GM18526 (cell line): ENCODE data around the gene TNFSF4.

Experiments
- POLR2A ChIP-seq: IDR thresholded peaks from 3 replicates; pipeline ENCODE4 v1.6.1; 2011; ENCODE audit not compliant: insufficient read length; ENCODE audit errors: extremely low read depth

Gene TNFSF4, protein sequence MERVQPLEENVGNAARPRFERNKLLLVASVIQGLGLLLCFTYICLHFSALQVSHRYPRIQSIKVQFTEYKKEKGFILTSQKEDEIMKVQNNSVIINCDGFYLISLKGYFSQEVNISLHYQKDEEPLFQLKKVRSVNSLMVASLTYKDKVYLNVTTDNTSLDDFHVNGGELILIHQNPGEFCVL

DNA sequence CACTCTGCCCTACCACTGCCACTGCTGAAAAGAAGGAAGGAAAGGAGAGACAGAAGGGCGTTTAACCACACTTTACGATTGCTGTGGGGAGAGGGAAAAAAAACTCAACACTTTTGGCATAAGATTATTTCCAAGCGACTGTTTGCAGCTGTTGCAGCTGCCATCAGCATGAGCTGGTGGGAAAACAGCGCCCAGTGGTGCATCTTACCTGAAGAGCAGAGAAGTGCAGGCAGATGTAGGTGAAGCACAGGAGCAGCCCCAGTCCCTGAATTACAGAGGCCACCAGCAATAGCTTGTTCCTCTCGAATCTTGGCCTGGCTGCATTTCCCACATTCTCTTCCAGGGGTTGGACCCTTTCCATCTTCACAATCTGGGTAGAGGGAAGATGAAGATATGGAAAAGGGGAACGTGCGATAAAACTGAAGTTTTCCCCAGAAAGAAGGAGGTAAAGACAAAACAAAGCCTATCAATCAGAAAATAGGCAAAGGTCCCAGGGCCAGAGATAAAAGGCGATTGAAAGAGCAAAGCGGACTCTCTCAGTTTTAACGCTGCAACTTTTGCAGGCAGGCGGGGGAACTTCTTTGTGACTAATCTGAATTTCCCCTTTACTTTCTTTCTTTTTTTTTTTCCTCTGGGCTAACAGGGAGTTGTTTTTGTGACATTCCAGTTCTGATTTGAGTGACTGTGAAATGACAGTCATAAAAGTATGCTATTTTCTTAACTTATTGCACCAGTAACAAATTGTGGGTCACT, at the start of gene TNFSF4:
TSS of gene TNFSF4 (minus strand) at position 516 of the 753 bp plus-strand sequence. CDS start at position 361, 155 bp downstream.
- TF ChIP-seq POLR2A: no peak

GRCh38 chr1:173255214-173255813, 48.2 kb upstream of the TNFSF4 start:
- TF ChIP-seq POLR2A: no peak

DNA sequence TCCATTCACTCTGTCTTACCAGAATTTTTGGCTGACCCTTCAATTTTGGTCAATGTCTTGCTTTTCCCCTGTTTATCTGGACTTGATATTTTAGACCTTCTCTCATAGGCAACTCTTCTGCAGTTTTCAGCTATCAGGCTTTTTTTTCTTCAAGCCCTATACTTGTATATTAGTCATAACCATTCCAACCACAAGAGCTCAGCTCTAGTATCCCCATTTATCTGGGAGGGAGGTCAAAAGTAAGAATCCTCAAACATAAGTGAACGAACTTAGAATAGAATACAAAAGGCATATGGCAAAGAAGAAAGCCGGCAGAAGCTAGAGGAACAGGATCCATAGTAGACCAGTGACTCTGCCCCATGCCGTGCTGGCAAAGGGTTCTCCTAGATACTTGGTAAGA, 45.9 kb upstream of the TNFSF4 start:
- no peak for TF ChIP-seq POLR2A

- TF ChIP-seq POLR2A: no peak
Observed at GRCh38 chr1:173249349-173249748, 42.2 kb upstream of the TNFSF4 start.

DNA sequence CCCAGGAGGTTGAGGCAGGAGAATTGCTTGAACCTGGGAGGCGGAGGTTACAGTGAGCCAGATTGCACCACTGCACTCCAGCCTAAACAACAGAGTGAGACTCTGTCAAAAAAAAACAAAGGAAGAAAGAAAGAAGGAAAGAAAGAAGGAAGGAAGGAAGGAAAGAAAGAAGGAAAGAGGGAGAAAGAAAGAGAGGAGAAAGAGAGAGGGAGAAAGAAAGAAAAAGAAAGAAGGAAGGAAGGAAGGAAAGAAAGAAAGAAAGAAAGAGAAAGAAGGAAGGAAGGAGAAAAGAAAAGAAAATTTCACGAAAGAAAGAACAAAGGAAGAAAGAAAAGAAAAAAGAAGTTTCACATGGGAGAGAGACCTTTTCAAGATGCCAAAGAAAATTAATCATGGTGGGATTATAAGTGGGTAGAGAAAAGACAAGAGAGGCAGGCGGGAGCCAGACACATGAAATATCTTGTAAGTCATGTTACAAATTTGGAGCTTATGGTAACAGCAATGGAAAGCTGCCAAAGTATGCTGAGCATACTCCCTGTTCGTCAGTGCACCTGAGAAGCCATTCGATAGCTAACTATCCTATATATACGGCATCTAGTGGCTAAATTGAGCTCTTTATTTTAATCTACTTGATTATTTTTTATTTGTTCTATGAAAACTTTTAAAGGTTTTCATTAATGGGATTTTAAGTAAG, 41.3 kb upstream of the TNFSF4 start:
- no peak for TF ChIP-seq POLR2A

GRCh38 chr1:173245892-173246291, 38.8 kb upstream of the TNFSF4 start:
- no peak for TF ChIP-seq POLR2A

DNA sequence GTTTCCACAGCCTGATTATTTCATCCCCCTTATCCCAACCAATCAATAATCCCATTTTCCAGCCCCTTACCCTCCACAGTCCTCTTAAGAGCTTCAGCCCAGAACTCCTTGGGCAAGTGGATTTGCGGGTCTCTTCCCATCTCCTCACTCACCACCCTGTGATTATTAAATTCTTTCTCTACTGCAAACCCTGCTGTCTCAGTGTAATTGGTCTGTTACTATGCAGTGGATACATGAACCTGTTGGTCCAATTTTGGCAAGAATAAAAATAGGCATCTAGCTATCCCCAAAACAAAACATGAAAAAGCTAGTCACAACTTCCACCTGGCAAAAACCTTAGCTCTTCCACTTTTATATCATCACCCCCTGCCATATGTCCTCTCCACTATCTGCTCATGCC, 36.2 kb upstream of the TNFSF4 start:
- no peak for TF ChIP-seq POLR2A

DNA sequence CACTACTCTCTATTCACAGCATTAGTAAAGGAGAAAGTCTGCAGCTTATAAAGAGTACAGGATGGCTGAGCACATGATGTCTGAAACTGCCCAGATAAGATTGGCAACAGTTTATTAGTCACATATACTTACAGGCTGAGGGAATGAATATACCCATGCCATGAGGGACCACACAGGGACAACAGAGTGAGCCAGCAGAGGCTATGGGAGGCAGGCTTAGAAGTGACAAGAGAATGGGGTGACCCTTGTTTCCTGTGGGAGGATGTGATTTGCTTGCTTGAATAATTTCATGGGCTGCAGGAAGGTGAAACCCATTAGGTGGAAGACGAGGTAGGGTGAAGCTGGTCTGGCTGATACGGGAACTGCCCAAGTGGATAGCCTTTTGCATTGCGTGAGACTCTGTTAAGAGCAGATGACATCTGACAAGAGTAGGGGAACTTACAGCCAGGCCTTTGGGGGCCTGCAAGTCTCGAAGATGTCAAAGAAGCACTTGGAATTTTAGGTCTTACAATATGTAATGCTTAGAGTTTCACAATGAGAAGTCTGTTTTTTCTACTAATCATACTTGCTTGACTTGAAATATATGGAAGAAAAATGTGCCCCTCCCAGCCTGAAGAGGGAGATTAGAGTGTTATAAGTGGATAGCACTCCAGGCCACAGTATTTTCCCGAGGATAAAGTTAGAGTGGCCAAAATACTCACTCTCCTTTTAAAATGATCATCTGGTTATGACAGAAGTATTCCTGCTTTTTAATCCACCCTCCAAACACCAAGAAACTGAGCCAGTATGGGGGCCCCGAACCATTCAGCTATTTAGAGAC, 34.6 kb upstream of the TNFSF4 start:
- no peak for TF ChIP-seq POLR2A

DNA sequence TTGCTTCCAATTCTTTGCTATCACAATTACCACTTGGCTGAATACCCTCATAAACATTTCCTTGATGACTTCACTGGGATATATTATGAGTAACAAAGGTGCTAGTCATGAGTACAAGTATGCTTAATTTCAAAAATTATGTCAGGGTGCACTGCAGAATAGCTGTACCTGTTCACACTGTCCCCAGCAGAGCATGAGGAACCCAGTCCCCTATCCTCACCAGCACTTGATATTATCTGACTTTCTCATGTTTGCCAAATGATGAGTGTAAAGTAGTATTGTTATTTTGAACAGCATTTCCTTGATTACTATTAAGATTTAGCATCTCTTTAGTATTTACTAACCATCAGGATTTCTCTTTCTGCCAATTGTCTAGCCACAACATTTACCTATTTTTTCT, 33.5 kb upstream of the TNFSF4 start:
- TF ChIP-seq POLR2A: no peak

- TF ChIP-seq POLR2A: no peak
Observed at GRCh38 chr1:173239058-173239457, 31.9 kb upstream of the TNFSF4 start.

DNA sequence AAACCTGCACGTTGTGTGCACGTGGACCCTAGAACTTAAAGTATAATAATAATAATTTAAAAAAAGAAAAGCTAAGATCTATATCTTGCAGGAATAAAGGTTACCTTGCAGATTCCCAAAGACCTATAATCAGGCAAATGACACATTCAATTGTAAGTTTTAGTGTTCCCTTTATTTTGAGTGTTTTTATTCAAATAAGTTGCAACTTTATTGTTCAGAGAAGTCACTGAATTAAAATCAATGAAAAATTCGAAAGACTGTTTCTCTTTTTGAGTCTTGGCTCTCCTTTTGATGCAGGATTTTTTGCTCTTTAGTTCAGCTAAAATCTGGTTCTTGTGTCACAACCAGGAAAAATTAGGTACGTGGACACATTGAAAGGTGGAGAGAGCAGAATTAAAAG, 27.8 kb upstream of the TNFSF4 start:
- no peak for TF ChIP-seq POLR2A

- no peak for TF ChIP-seq POLR2A
Observed at GRCh38 chr1:173224949-173225348, 17.8 kb upstream of the TNFSF4 start.

- no peak for TF ChIP-seq POLR2A
Observed at GRCh38 chr1:173224280-173224892, 17.3 kb upstream of the TNFSF4 start.

DNA sequence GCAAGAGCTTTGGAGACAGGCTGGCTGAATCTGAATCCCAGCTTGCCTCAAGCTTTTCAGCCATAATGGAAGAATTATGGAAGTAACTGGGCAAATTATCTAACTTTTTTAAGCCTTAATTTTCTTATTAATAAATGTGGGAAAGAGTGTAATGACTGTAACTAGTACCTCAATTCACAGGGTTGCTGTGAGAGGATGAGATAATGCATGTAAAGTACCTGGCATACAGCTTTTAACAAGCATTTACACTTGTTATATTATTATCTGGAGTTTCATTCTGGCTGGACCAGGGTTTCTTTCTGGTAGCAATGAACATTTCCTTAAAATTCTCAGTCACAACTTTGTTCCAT, 15.9 kb upstream of the TNFSF4 start:
- TF ChIP-seq POLR2A: no peak
